ENCODE results near the gene PTCD3.

The PTCD3 gene

DNA sequence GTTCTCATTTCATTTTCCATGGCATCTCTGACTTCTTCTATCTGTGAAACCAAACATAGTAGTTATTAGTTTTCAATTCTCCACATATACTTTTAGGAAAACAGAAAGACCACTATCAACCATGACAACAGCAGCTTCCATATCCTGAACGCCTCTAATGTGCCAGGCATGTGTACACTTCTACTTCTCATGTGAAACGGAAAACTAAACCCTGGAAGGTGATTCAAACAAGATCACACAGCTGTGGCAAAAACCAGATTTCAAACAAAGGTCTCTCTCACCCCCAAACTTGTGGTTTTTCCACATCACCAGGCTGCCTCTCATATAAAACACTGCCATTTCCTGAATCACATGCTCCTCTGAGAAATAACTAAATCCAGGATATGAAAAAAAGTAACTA, 41.8 kb downstream of the PTCD3 start:
- DNase-seq, result no peak

- DNase-seq, result no peak
Measured at GRCh38 chr2:86150502-86150901, 44.5 kb downstream of the PTCD3 start.

DNA sequence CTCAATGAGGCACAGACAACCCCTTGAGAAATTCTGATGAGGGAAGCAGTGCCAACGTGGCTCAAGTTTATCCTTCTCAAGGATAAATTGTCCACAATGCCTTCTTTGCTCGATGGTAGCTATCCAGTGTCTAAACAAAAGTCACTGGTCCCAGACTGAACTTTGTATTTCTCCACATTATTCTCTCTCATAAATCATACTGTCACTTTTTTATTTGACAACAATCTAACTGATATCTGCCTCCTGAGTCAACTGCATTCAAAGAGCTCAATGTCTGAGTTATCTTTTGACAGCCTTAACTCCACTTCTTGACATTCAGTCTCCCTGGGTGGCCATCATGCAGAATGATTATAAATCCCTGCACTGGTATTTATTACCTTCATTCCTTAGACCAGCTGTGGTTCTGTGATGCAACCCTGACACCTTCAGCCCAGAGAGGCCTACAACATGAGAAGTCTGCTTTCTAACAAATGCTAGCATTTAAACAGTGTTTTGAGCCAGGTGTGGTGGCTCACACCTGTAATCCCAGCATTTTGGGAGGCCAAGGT, 51.0 kb downstream of the PTCD3 start:
- no peak for DNase-seq

DNA sequence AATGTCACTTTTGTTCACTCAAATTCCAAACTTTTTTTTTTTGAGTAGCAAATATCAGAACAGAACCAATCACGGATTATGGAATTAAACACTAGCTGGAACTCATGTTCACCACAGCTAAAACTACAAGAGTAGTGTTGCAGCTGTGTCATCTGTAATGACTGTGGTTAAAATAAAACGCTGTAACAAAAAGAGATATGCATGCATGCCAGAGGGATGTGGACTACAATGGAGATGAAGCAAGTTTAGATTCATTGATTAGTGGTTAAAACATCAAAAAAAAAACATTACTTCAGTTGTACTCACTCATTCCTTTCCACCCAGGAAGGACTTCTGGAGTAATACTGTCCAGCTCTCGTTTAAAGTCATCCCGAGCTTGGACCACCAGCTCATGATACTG, 52.3 kb downstream of the PTCD3 start:
- no peak for DNase-seq

- DNase-seq, result no peak
Measured at GRCh38 chr2:86160156-86160952, 54.3 kb downstream of the PTCD3 start.

- no peak for DNase-seq
Measured at GRCh38 chr2:86170449-86170848, 64.4 kb downstream of the PTCD3 start.

DNA sequence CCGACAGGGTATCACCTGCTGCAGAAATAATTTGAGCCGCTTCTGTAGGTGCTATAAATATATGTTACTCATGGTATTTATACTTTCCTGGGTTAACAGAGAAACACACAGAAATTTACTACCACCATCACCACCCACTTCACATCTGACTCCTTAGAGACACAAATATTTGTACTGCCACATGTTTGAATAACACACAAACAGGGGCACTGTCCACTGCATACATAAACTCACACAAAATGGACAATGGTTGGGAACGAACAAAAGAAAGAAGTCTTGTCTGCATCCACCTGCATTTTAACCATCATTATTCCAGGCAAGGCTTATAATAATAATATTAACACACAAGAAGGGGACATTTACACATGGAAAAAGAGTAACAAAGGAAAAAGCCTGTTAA, 65.3 kb downstream of the PTCD3 start:
- DNase-seq, result no peak

DNA sequence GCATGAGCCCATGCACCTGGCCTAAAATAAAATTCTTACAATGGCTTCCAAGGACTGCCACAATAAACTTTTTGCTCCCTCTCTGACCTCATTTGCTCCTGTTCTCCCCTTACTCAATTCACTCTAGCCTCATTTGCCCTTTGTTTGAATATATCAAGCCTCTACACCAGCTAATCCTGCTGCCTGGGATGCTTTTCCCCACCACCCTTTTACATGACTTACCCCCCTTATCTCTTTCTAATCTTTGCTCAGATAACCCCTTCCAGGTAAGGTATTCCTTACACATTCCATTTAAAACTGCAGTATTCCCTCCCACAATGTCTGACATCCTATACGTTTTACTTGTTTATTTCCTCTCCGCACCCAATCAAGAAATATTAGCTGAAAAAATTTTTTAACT, 66.6 kb downstream of the PTCD3 start:
- no peak for DNase-seq

GRCh38 chr2:86174445-86174844, 68.4 kb downstream of the PTCD3 start:
- DNase-seq, result no peak

GRCh38 chr2:86175828-86176227, 69.8 kb downstream of the PTCD3 start:
- no peak for DNase-seq

GRCh38 chr2:86176597-86176996, 70.6 kb downstream of the PTCD3 start:
- DNase-seq, result no peak

- DNase-seq, result no peak
Measured at GRCh38 chr2:86185517-86186212, 79.6 kb downstream of the PTCD3 start.

DNA sequence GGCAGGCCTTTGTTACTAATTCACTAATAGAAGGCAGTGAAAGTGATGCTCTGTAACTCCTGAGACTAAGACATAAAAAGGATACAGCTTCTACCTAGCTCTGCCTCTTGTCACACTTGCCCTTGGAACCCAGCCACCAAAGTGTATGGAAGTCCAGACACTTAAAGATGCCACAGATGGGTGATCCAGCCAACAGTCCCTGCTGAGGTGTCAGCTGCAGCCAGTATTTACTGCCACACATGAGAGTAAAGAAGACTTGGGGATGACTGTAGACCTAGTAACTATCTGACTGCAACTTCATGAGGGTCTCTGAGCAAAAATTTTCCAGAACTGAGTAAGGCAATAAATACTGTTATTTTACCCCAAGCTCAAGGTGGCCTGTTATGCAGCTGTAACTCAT, 80.4 kb downstream of the PTCD3 start:
- DNase-seq, result no peak

DNA sequence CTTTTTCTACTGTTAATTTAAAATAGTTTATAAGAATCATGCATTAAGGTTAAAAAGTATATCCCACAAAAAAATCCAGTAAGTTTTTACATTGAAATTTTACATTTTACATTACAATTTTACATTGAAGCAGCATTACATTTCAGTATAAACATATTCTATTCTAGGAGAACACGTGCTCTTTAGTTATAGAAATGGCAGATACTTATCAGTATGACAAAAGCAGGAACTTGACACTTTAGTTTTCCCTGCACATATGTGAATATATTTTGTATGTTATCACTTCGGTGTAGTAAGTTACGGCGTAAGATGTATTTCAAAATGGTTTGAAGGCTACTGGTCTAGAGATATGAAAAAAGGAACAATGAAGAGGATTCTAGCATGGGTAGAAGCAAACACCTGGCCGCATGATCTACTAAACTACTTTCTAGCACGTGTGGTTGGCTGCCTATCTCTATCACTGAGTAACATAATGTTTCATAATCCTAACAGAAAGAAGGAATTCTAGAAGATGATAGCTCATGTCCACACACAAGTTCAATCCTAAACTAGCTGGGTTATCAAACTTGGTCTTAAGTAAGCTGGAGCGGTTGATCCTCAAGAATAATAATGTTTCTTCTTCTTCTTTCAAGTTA, 83.9 kb downstream of the PTCD3 start:
- DNase-seq, result no peak

Data from NCI-H187 (cell line).